Peyer's patch (tissue), 4 donors: Measurements from ENCODE around the gene MT1M.

Experiments
- POLR2A ChIP-seq, 2 donors: fragments of 450-650 bp; IDR thresholded peaks; one replicate each; pipeline ENCODE4 v1.5.1; 2017; ENCODE audit warnings: antibody characterized with exemption in 2 of 2, mild to moderate bottlenecking in 2 of 2, moderate library complexity in 2 of 2
- TF ChIP-seq, protein P1 (sequence below), 6 experiments: fragments of 450-650 bp in 4 of 6; fragments of 200-600 bp in 2 of 6; sonication (generic) in 1 of 6; IDR thresholded peaks; one replicate each; pipeline ENCODE4 v1.5.1; 2017 to 2019; ENCODE audit warnings: antibody characterized with exemption in 6 of 6, mild to moderate bottlenecking in 3 of 6, moderate library complexity in 1 of 6

DNA sequence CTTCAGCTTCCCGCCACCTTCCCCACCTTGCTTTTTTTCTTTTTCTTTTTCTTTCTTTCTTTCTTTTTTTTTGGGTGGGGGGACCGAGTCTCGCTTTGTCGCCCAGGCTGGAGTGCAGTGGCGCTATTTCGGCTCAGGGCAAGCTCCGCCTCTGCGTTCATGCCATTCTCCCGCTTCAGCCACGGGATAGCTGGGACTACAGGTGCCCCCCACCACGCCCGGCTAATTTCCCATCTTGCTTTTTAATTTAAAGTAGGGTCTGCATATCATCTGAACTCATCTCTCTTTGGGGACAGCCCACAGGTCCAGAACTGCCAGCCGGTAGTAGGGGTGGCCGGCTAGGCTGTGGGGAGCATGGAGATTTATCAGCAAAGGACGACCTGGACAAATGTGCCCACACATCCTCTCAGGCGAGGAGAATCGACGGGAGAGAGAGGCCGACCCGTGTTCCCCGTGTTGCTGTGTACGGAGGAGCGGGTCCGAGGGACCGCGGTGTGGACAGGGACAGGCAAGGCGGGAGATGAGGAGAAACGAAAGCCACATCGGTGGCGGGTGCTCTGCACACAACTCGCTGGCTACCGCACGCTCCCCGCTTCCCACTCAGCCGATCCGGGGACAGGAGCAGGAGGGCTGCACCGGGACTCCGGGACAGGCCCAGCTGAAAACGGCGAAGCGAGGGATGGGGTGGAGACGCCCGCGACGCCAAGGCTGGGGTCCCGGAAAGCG is 2.4 kb downstream of the MT1M start:
- TF ChIP-seq, protein P1, sequence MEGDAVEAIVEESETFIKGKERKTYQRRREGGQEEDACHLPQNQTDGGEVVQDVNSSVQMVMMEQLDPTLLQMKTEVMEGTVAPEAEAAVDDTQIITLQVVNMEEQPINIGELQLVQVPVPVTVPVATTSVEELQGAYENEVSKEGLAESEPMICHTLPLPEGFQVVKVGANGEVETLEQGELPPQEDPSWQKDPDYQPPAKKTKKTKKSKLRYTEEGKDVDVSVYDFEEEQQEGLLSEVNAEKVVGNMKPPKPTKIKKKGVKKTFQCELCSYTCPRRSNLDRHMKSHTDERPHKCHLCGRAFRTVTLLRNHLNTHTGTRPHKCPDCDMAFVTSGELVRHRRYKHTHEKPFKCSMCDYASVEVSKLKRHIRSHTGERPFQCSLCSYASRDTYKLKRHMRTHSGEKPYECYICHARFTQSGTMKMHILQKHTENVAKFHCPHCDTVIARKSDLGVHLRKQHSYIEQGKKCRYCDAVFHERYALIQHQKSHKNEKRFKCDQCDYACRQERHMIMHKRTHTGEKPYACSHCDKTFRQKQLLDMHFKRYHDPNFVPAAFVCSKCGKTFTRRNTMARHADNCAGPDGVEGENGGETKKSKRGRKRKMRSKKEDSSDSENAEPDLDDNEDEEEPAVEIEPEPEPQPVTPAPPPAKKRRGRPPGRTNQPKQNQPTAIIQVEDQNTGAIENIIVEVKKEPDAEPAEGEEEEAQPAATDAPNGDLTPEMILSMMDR (IDR thresholded peaks at IDR 0.05), result no peak
- TF ChIP-seq POLR2A (IDR thresholded peaks at IDR 0.05), result no peak
